GM10847 (cell line): ENCODE results near the gene ITPR3.

Source experiments
- POLR2A ChIP-seq: IDR thresholded peaks from 2 replicates; pipeline ENCODE4 v1.6.1; 2011; ENCODE audit not compliant: insufficient read length; ENCODE audit errors: extremely low read depth

Gene ITPR3

GRCh38 chr6:33638556-33638955 lies 17.4 kb downstream of the ITPR3 start:
- no peak for TF ChIP-seq POLR2A

DNA sequence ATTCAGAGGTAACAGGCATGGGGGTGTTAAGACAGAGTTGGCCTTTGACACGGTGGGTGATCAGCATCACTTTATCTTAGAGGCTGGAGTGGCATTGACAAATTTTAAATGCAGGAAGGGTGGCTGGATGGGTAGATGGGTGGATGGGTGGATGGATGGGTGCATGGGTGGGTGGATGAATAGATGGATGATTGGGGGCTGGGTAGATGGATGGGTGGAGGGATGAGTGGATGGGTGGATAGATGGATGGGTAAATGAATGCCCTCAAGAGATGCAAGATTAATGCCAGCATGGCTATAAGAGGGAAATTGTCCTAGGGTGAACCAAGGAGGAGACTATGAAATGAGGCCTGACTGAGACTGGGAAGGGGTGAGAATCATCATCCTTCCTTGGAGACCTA lies 18.4 kb downstream of the ITPR3 start:
- TF ChIP-seq POLR2A = no peak

DNA sequence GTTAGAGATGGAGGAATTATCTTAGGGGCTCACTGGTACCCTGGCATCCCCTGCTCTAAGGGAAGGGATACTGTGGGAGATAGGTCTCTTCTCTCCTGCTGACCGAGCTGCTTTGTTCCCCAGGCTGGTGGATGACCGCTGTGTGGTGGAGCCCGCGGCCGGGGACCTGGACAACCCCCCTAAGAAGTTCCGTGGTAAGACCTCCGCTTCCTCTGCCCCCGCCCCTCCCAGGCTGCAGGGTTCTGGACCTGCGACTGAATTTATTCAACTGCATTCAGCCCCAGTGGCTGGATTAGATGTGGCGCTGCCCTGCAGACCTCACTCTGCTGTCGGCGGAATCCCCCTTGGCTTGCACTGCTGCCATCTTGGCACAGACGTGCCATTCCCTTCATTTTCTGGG lies 19.2 kb downstream of the ITPR3 start:
- no peak for TF ChIP-seq POLR2A

DNA sequence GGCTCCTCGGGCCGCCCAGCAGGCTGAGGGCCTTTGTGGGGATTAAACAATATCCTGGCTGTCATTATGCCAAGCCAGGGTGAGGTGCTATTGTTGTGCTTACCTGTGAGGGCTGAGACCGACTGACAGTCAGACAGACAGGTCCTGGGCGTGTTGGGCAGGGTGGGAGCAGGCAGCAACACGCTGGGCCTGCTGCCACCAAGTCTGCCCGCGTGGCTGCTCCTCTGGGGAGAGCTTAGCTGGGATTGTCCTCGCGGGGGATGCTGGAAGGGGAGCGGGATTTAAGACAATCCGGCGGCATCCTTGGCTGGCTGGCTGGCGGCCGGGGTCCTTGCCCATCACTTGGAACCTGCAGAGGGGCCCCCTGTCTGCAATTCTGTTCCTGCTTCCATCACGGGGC lies 20.0 kb downstream of the ITPR3 start:
- TF ChIP-seq POLR2A = no peak

- no peak for TF ChIP-seq POLR2A
Observed at GRCh38 chr6:33641602-33642001, 20.5 kb downstream of the ITPR3 start.

GRCh38 chr6:33642897-33643296 lies 21.8 kb downstream of the ITPR3 start:
- no peak for TF ChIP-seq POLR2A

- no peak for TF ChIP-seq POLR2A
Observed at GRCh38 chr6:33651403-33651802, 30.3 kb downstream of the ITPR3 start.

- no peak for TF ChIP-seq POLR2A
Observed at GRCh38 chr6:33652002-33652401, 30.9 kb downstream of the ITPR3 start.

- TF ChIP-seq POLR2A = no peak
Observed at GRCh38 chr6:33654831-33655554, 33.9 kb downstream of the ITPR3 start.

DNA sequence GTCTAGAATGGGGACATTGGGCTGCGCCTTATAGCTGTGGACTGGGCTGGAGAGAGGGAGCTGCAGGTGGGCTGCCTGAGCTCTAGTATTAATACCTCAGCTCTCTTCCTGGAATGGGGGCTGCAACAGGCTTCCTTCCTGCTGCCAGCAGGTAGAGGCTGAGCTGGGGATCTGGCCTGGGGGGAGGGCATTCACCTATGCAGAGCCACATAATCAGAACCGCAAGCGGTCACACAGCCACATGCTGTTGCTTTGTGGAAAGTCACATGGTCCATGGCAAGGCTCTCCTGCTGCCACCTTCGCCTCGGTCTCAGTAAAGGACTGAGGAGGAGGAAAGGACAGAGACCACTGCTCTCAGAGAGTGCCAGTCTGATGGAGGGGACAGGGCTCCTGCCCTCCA lies 35.7 kb downstream of the ITPR3 start:
- no peak for TF ChIP-seq POLR2A

- no peak for TF ChIP-seq POLR2A
Observed at GRCh38 chr6:33658982-33659689, 38.0 kb downstream of the ITPR3 start.

DNA sequence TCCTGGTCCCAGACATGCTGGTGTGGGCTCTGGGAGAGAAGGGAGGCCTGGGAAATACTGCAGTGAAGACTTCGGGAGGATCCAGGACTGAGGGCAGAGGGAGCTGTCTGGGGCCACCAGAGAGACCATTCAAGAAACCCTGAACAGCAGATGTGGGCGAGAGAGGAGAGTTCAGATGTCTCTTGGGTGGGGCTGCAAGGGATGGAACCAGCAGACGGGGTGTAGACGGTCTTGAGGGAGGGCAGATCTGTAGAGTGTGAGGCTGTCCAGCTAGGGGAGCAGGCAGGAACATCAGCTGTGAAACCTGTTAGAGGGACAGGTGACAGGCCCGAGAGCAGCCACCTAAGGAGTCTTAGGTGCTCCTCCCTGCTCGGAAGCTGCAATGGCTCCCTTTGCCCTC lies 38.9 kb downstream of the ITPR3 start:
- no peak for TF ChIP-seq POLR2A

DNA sequence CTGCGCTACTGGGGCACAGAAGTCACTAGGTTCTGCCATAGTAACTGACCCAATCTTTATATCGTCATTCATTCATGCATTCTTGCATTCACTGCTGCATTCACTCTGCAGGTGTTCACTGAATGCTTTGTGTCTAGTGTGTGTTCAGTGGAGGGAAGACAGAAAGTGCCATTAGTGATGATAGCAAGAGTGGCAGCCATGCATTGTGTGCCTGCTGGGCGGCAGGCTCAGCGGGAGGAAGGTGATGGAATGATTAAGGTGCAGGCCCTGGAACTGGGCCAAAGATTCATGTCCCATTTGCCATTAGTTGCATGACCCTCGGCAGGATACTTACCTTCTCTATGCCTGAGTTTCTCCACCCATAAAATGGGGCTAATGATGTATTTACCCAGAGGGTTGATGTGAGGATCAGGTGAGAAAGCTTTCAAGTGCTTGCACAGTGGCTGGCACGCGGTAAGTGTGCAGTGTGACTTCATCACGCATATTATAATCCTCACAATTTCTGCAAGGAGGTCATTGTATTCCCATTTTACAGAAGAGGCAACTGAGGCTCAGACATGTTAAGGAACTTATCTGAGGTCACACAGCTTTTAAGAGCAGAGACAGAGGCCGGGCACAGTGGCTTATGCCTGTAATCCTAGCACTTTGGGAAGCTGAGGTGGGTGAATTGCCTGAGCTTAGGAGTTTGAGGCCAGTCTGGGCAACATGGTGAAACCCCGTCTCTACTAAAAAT lies 40.1 kb downstream of the ITPR3 start:
- no peak for TF ChIP-seq POLR2A

GRCh38 chr6:33662318-33662717 lies 41.2 kb downstream of the ITPR3 start:
- TF ChIP-seq POLR2A = no peak

DNA sequence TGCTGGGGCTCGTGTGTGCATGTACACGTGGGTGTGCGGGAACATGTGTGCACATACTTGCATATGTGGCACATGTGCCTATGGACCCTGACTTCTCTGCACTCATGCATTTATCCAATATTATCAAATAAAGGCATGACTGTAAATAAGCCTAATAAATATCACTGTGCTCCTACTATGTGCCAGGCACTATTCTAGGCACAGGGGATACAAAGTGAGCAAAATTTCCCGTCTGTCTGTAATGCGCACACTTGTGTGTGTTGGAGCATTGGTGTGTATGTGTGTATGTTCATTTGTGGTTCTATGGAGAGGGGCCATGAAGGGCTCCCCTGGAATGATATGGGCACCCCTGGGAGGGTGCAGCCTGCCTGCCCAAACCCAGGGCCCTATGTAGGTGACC lies 41.9 kb downstream of the ITPR3 start:
- TF ChIP-seq POLR2A = no peak

DNA sequence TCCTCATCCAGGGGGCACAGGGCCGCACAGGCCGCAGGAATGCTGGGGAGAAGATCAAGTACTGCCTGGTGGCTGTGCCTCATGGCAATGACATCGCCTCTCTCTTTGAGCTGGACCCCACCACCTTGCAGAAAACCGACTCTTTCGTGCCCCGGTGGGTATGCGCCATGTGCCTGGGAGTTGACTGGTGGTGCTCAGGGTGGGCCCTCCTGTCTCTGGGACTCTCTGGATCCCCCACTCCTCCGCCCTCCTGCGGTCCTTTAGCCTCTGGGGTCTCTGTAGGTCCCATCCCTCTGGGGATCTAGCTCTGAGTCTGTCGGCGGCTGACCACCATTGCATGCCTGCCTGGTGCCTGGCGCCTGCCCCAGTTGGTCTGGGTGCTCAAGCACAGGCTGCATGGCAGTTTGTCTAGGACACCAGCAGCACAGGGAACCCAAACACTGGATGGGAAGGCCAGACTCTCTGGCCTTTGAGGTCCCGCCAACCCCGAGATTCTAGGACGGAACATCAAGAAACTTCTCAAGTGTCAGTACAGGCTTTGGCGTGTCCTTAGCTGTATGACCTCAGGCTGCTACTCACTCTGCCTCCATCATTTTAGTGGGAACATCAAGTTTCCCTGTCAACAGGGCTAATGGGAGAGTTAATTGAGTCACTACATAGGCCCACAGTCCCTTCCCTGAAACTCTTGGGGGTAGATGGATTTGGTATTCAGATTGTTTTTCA lies 42.8 kb downstream of the ITPR3 start:
- no peak for TF ChIP-seq POLR2A

GRCh38 chr6:33664506-33665057 lies 43.5 kb downstream of the ITPR3 start:
- no peak for TF ChIP-seq POLR2A
